HCT116 (cell line): ENCODE results near the gene UPP2. TPM values are rescaled to one million over a fixed set of nuclear protein-coding genes. Genes with fewer than 3 reads are reported as not detected.

Experiments used
- ATAC-seq: fragments of 200-7000 bp; cut with Tn5 transposase; 2 replicates; pipeline ENCODE4 v1.9.1; 2020; ENCODE audit warnings: mild to moderate bottlenecking, moderate library complexity
- BruUV-seq: library from RNA; stranded (reverse); fragments of 400-500 nt; replicated peaks from 2 replicates; lab custom pipeline; 2021; lab: Mats Ljungman, UMichigan
- CTCF ChIA-PET: fragments of 300-600 bp; sonication (Branson Sonifier 250); formaldehyde crosslinking; loops from one replicate; lab custom pipeline; 2021; ENCODE audit warnings: antibody characterized with exemption; lab: Charles Lee
- POLR2A ChIA-PET: fragments of 300-600, 350-600 bp; sonication (Branson Sonifier 250); formaldehyde crosslinking; loops from one replicate; lab custom pipeline; 2021; ENCODE audit warnings: antibody characterized with exemption; lab: Charles Lee
- RAD21 ChIA-PET, 2 experiments: fragments of 300-600 bp; sonication (Branson Sonifier 250); formaldehyde crosslinking; loops; one replicate each; lab custom pipeline; 2023; ENCODE audit warnings: low total read pairs in 2 of 2; ENCODE audit not compliant: uncharacterized antibody in 2 of 2, unreplicated experiment in 2 of 2, low non-redundant PET in 1 of 2; lab: Charles Lee
- DNase-seq: peaks from one replicate; pipeline ENCODE4 v3.0.0-alpha.2; 2010; ENCODE audit warnings: low read depth, low spot score
- H2AFZ ChIP-seq: fragments of 200-600 bp; shearing (Covaris generic), sonication (generic); 2 replicates; pipeline ENCODE4 v1.6.1; 2017; ENCODE audit warnings: low read depth, mixed run types, mixed read lengths, antibody characterized with exemption, low read length; ENCODE audit not compliant: poor library complexity, severe bottlenecking
- H3K27ac ChIP-seq: 2 replicates; pipeline ENCODE4 v1.5.1; 2012; ENCODE audit warnings: low read depth, low read length
- H3K27me3 ChIP-seq: fragments of 200-600 bp; sonication (generic); 2 replicates; pipeline ENCODE4 v1.6.1; 2016; ENCODE audit warnings: mixed run types, low read length, mixed read lengths; ENCODE audit not compliant: insufficient read depth
- H3K36me3 ChIP-seq, 2 experiments: fragments of 200-500 bp in 1 of 2; fragments of 200-600 bp in 1 of 2; sonication (Bioruptor generic) in 1 of 2; sonication (generic) in 1 of 2; 2 replicates each; pipeline versions ENCODE4 v1.5.1 to v1.6.1; 2014 to 2016; ENCODE audit warnings: low read length in 2 of 2, inconsistent platforms in 1 of 2, mixed read lengths in 1 of 2, mixed run types in 1 of 2; ENCODE audit not compliant: insufficient read depth in 2 of 2, control insufficient read depth in 1 of 2
- H3K4me1 ChIP-seq, 2 experiments: fragments of 200-600 bp in 1 of 2; sonication (generic) in 1 of 2; 2 replicates each; pipeline versions ENCODE4 v1.5.1 to v1.6.1; 2012 to 2017; ENCODE audit warnings: low read length in 2 of 2, inconsistent platforms in 1 of 2, mild to moderate bottlenecking in 1 of 2, mixed read lengths in 1 of 2, mixed run types in 1 of 2, moderate library complexity in 1 of 2; ENCODE audit not compliant: insufficient read depth in 2 of 2, control insufficient read depth in 1 of 2
- H3K4me2 ChIP-seq: fragments of 200-600 bp; sonication (generic); 2 replicates; pipeline ENCODE4 v1.6.1; 2017; ENCODE audit warnings: mixed run types, low read length, mixed read lengths
- H3K4me3 ChIP-seq, 2 experiments: fragments of 200-600 bp in 1 of 2; sonication (generic) in 1 of 2; replicated peaks in 1 of 2; 2 replicates each; pipeline ENCODE4 v1.5.1; 2011 to 2016; ENCODE audit warnings: low read length in 2 of 2, control low read depth in 1 of 2, low read depth in 1 of 2, mild to moderate bottlenecking in 1 of 2, mixed read lengths in 1 of 2, mixed run types in 1 of 2
- H3K79me2 ChIP-seq: fragments of 200-600 bp; sonication (generic); 2 replicates; pipeline ENCODE4 v1.6.1; 2017; ENCODE audit warnings: mild to moderate bottlenecking, mixed run types, low read length, moderate library complexity, mixed read lengths; ENCODE audit not compliant: insufficient read depth
- H3K9ac ChIP-seq: fragments of 200-600 bp; sonication (generic); 2 replicates; pipeline ENCODE4 v1.6.1; 2016; ENCODE audit warnings: low read length, mixed read lengths
- H3K9me2 ChIP-seq: fragments of 200-600 bp; sonication (generic), shearing (Covaris generic); 2 replicates; pipeline ENCODE4 v1.6.1; 2017; ENCODE audit warnings: mixed run types, mild to moderate bottlenecking, moderate library complexity; ENCODE audit not compliant: insufficient read depth
- H3K9me3 ChIP-seq, 2 experiments: fragments of 200-500 bp in 1 of 2; fragments of 200-600 bp in 1 of 2; sonication (Bioruptor generic) in 1 of 2; sonication (generic) in 1 of 2; 2 replicates each; pipeline ENCODE4 v1.6.1; 2014 to 2017; ENCODE audit warnings: low read length in 2 of 2, mixed read lengths in 2 of 2, inconsistent platforms in 1 of 2, low read depth in 1 of 2, mild to moderate bottlenecking in 1 of 2, mixed run types in 1 of 2, moderate library complexity in 1 of 2; ENCODE audit not compliant: control insufficient read depth in 1 of 2, insufficient read depth in 1 of 2
- H4K20me1 ChIP-seq: fragments of 200-600 bp; sonication (generic), shearing (Covaris generic); 2 replicates; pipeline ENCODE4 v1.6.1; 2017; ENCODE audit warnings: mixed run types, mild to moderate bottlenecking, moderate library complexity; ENCODE audit not compliant: insufficient read depth
- CEBPB ChIP-seq: IDR thresholded peaks from 2 replicates; pipeline ENCODE4 v1.6.1; 2012; ENCODE audit warnings: low read depth
- EZH2phosphoT487 ChIP-seq: fragments of 200-600 bp; IDR thresholded peaks from 2 replicates; pipeline ENCODE4 v1.6.1; 2018; ENCODE audit warnings: antibody characterized with exemption, borderline replicate concordance
- REST ChIP-seq: IDR thresholded peaks from 2 replicates; pipeline ENCODE4 v1.6.1; 2012; ENCODE audit warnings: low read depth
- SIN3A ChIP-seq: IDR thresholded peaks from 2 replicates; pipeline ENCODE4 v1.6.1; 2012; ENCODE audit warnings: low read depth
- TCF7L2 ChIP-seq: IDR thresholded peaks from 2 replicates; pipeline ENCODE4 v1.7.0; 2011; ENCODE audit warnings: borderline replicate concordance, inconsistent platforms; ENCODE audit not compliant: insufficient read depth, insufficient read length; ENCODE audit errors: extremely low read depth
- YY1 ChIP-seq: IDR thresholded peaks from 2 replicates; pipeline ENCODE4 v1.6.1; 2011; ENCODE audit warnings: low read length, low read depth, moderate library complexity, mild to moderate bottlenecking; ENCODE audit not compliant: insufficient replicate concordance; ENCODE audit errors: extremely low read depth
- ZFX ChIP-seq: fragments of 450-650 bp; IDR thresholded peaks from 2 replicates; pipeline ENCODE4 v1.6.1; 2017
- ZNF274 ChIP-seq: fragments of 200-500 bp; sonication (Bioruptor generic); IDR thresholded peaks from 2 replicates; pipeline ENCODE4 v1.6.1; 2014; ENCODE audit warnings: mild to moderate bottlenecking, low read depth, low read length, inconsistent platforms
- intact Hi-C: fragments of 100-400 bp; cut with micrococcal nuclease; formaldehyde crosslinking; loops from 2 replicates; pipeline ENCODE4 v1.10.0; 2022
- total RNA-seq: library from RNA; stranded (reverse); gene quantifications from one replicate; pipeline ENCODE4 v1.2.1, GENCODE V29; 2021; ENCODE audit not compliant: unreplicated experiment

UPP2 gene
- total RNA-seq, 1 experiment from 2014 or later = not detected

- ATAC-seq = no peak
Observed at GRCh38 chr2:158153270-158154015, 51.8 kb downstream of the UPP2 start.

More at GRCh38 chr2:158153270-158154015, 51.8 kb downstream of the UPP2 start:
- POLR2A ChIA-PET = no interaction called here
- no peaks in the 10 kb centered on the region for H3K4me1 ChIP-seq
- H3K9ac ChIP-seq = no peak overlapping the region
- RAD21 ChIA-PET = no interaction called here
- no peaks in the 10 kb centered on the region for H3K36me3 ChIP-seq
- no peak for DNase-seq
- intact Hi-C loops = no loop called here
- no peak for TF ChIP-seq ZFX
- TF ChIP-seq TCF7L2 = no peak
- TF ChIP-seq YY1 = no peak
- TF ChIP-seq REST = no peak
- no peak for TF ChIP-seq ZNF274
- TF ChIP-seq EZH2phosphoT487 = no peak
- no peak for TF ChIP-seq SIN3A
- no peak for TF ChIP-seq CEBPB
- H3K9me3 ChIP-seq = no peaks in the 10 kb centered on the region
- H3K27ac ChIP-seq = no peak overlapping the region
- no peaks in the 10 kb centered on the region for H3K27me3 ChIP-seq
- no peaks in the 10 kb centered on the region for H3K79me2 ChIP-seq
- no peaks in the 10 kb centered on the region for H4K20me1 ChIP-seq
- H2AFZ ChIP-seq = no peak overlapping the region
- H3K9me2 ChIP-seq = no peaks in the 10 kb centered on the region
- no peak overlapping the region for H3K4me2 ChIP-seq
- no peak overlapping the region for H3K4me3 ChIP-seq
- no TSS peak for BruUV-seq
- CTCF ChIA-PET = no interaction called here
